Gastroesophageal sphincter (tissue), 3 donors: Measurements from ENCODE around the gene MMP25.

ENCODE experiments used
- POLR2A ChIP-seq, 2 donors: fragments of 450-650 bp; IDR thresholded peaks; one replicate each; pipeline ENCODE4 v1.6.1; 2017; ENCODE audit warnings: antibody characterized with exemption in 2 of 2, mild to moderate bottlenecking in 2 of 2, moderate library complexity in 1 of 2
- TF ChIP-seq, protein P1 (sequence below), 4 experiments: fragments of 200-600 bp in 2 of 4; fragments of 450-650 bp in 2 of 4; sonication (generic) in 1 of 4; IDR thresholded peaks; one replicate each; pipeline ENCODE4 v1.5.1; 2017 to 2019; ENCODE audit warnings: antibody characterized with exemption in 4 of 4, mild to moderate bottlenecking in 2 of 4, moderate library complexity in 2 of 4

DNA sequence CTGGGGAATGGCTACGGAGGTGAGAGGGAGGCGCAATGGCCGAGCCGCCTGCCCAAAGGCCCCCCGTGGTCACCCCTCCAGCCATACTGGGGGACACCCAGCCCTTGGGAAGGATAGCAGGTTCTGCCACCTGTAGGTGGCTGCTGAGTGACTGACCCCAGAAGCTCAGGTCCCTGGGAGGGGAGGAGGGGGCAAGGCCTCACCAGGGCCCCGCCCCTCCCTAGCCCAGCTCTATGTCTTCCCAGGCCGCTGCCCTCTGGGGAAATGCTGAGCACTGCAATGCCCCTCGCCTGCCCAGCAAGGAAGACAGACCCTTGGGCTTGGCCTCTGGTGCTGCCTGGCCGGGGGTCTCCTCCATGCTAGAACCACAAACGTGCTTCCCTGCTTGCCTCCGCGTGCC, 45.0 kb upstream of the MMP25 start:
- TF ChIP-seq, protein P1, sequence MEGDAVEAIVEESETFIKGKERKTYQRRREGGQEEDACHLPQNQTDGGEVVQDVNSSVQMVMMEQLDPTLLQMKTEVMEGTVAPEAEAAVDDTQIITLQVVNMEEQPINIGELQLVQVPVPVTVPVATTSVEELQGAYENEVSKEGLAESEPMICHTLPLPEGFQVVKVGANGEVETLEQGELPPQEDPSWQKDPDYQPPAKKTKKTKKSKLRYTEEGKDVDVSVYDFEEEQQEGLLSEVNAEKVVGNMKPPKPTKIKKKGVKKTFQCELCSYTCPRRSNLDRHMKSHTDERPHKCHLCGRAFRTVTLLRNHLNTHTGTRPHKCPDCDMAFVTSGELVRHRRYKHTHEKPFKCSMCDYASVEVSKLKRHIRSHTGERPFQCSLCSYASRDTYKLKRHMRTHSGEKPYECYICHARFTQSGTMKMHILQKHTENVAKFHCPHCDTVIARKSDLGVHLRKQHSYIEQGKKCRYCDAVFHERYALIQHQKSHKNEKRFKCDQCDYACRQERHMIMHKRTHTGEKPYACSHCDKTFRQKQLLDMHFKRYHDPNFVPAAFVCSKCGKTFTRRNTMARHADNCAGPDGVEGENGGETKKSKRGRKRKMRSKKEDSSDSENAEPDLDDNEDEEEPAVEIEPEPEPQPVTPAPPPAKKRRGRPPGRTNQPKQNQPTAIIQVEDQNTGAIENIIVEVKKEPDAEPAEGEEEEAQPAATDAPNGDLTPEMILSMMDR (IDR thresholded peaks at IDR 0.05): no peak
- no peak for TF ChIP-seq POLR2A (IDR thresholded peaks at IDR 0.05)
